Measurements from ENCODE around the gene RAB1B.

GRCh38 chr11:66291706-66292542 is 23.5 kb downstream of the RAB1B start, which contains the start of gene TMEM151A:
- no peak for TF ChIP-seq CTCF (IDR thresholded peaks at IDR 0.05; ENCODE audit: borderline replicate concordance, extremely low read depth, low read length, poor library complexity, severe bottlenecking)
- no peak for TF ChIP-seq EZH2 (IDR thresholded peaks at IDR 0.05; ENCODE audit: borderline replicate concordance, low read depth, low read length, severe bottlenecking)

All from DND-41 (cell line).